ENCODE measurements around the gene VAV1.

GRCh38 chr19:6865849-6866248 is 93.3 kb downstream of the VAV1 start:
- TF ChIP-seq EP300 (IDR thresholded peaks at IDR 0.05) = no peak
- no peak for TF ChIP-seq CTCF (IDR thresholded peaks at IDR 0.05)
- no peak for TF ChIP-seq POLR2A (IDR thresholded peaks at IDR 0.05)

Data from ovary (tissue), 3 donors.